GM12875 (cell line): Measurements from ENCODE around the gene SYT17.
A peak's percentile ranks its signal among the peaks of the same experiment; 100 is the strongest.

Experiments
- H3K4me3 ChIP-seq: one replicate; pipeline ENCODE4 v1.5.1; 2011; ENCODE audit warnings: low read depth, low read length, control low read depth
- CTCF ChIP-seq: IDR thresholded peaks from 2 replicates; pipeline ENCODE4 v1.5.1; 2011; ENCODE audit warnings: low read depth, mild to moderate bottlenecking, control low read depth, inconsistent platforms, low read length, moderate library complexity, borderline replicate concordance; ENCODE audit not compliant: insufficient read depth

SYT17 gene

GRCh38 chr16:19218581-19218980 is 50.5 kb downstream of the SYT17 start:
- TF ChIP-seq CTCF, result no peak
- H3K4me3 ChIP-seq, result no peak overlapping the region

DNA sequence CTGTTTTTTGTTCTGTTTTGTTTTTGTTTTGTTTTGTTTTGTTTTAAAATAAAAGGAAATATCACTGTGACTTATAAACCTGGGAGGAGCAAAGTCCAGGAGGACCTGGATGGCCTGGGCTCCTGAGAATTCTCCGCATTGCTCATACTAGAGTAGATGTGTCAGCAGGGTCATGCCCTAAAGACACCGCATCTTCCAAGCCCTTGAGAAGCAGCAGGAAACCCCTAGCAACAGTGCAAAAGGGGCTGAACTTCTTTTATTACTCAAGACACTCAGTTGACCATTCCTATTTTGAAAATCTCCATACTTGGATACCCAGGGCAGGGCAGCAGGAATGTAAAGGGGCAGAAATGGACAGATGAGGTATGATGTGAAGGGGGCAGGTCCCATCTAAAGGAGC is 51.8 kb downstream of the SYT17 start:
- no peak for TF ChIP-seq CTCF
- H3K4me3 ChIP-seq, result no peak overlapping the region

DNA sequence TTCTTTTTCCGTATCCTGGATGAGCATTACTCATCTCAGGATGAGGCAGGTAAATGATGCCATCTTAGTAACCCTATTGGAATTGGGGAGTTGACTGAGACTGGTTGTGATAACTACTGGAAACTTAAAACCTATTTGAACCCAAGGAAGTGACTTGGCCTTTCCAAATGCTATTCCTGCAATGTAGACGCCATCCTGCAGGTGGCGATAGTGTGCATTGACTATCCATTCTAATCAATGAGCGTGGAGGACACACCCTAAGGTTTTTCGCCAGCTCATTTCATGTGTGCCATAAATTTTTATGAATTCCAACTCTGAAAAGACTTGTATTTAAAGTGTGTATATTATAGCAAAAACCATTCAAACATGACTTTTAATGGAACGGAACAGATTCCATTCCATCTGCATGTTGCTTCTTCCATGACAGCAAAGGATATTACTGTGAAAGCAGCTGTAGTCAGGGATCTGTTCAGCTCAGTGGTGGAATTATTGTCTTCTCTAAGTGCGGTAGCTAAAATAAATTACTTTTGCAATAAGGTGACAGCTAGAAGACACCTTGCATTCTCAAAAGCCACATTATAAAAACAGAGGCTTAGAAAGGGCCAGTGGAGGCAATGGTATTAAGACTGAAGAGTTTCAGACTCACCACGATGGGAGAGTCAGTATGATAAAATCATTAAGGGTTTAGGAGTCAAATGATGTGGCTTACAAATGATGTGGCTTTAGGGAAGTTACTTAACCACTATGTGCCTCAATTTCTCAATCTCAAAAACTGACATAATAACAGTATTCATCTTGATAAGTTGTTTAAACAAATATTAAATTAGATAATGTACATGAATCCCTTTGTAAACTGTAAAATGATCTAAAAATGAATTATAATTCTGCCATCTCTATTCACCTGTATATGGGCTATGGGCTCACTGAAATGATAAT is 55.5 kb downstream of the SYT17 start:
- H3K4me3 ChIP-seq, result no peak overlapping the region
- peak; percentile 75; the same call in 1 of the 2 replicates for TF ChIP-seq CTCF

GRCh38 chr16:19225651-19226050 is 57.6 kb downstream of the SYT17 start:
- no peak overlapping the region for H3K4me3 ChIP-seq
- TF ChIP-seq CTCF, result no peak

- TF ChIP-seq CTCF, result no peak
- no peak overlapping the region for H3K4me3 ChIP-seq
These were observed 59.6 kb downstream of the SYT17 start for GRCh38 chr16:19227643-19228042.

DNA sequence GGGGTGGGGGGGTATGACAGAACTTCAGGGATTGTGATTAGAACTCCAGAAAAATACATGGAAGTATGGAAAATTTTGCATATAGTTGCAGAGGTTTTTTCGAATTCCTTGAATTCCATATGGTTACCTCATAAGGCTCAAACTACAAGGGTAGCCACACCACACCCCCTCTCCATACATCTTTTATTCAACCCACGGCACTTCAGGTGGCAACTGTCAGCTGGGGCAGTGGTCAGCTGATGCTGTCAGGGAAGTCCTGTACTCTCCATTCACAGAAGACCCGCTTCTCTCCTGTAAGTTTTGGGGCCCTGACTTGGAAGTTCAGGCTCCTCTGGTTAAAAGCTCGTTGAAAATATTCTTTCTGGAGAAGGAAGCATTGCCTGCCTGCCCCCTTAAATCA is 60.0 kb downstream of the SYT17 start:
- TF ChIP-seq CTCF, result no peak

GRCh38 chr16:19228575-19228974 is 60.5 kb downstream of the SYT17 start:
- no peak for TF ChIP-seq CTCF

More for the DNA sequence above, 60.0 kb downstream of the SYT17 start:
- no peak overlapping the region for H3K4me3 ChIP-seq

More at GRCh38 chr16:19228575-19228974, 60.5 kb downstream of the SYT17 start:
- no peak overlapping the region for H3K4me3 ChIP-seq
